ENCODE results near the gene ACAP2. TPM values are rescaled to one million over a fixed set of nuclear protein-coding genes. Genes with fewer than 3 reads are reported as not detected.
A peak's percentile ranks its signal among the peaks of the same experiment; 100 is the strongest.

Gene ACAP2
- total and polyA plus RNA-seq, 7 donors: 3.2 to 12.5 (median 10.2) TPM

DNA sequence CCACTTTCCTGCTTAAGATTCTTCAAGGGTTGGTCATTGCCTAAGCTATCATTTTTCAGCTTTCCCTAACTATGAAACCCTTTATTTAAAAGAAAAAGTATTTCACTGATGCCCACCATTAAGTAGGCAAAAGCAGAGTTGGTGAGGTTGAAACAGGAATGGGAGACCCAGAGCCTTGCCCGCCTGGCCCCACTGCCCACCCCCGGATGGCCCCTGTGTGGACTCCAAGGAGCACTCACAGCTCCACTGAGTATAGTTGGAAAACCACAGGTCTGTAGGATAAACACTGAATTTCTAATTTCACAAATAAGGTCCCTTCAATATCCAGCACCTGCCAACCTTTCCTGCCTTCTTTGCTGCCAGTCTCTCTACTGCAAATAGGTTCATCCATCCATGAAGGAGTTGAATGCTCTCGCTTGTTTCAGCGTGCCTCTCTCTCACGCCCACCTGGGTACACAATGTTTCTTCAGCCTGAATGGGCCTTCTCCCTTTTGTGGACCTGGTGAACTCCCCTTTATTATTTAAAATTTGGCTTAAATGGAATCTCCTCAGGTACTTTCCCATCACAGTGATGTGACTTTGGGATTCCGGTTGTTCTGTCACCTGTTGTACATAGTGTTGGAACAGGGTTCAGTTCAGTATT, 8.7 kb upstream of the ACAP2 start:
- DNase-seq: no peak

DNA sequence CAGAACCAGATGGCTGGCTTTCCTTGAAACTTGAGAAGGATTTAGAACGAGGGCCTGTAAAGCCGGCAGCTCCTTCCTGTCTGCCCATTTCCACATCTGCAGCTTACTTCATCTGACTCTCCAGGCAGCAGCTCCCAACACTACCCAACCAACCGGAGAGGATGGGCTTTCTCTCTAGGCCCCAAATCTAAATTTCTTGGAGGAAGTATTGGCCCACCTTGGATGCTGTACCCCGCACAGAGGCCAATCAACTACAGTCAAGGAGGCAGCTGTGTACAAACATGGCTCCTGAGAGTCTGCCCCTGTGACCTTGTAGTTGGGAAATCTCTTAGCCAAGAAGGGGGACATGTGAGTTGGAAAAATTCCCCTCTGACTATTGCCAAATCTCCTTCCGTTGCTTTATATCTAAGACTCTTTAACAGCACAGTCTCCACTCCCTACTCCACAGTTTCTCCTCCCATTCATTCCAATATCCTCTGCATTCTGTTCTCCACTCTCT, 8.0 kb upstream of the ACAP2 start:
- Histone ChIP-seq H3K4me3 (no peak overlapping the region), H3K27me3 (ENCODE audit: insufficient read depth in 3 of 3, low read length in 2 of 3) (no peaks in the 10 kb centered on the region), H3K9me3 (no peaks in the 10 kb centered on the region), H3K36me3 (ENCODE audit: insufficient read depth in 1 of 2, low read depth in 1 of 2) (no peaks in the 10 kb centered on the region), H3K4me1 (no peaks in the 10 kb centered on the region), H3K27ac (no peak overlapping the region)
- TF ChIP-seq, protein P1, sequence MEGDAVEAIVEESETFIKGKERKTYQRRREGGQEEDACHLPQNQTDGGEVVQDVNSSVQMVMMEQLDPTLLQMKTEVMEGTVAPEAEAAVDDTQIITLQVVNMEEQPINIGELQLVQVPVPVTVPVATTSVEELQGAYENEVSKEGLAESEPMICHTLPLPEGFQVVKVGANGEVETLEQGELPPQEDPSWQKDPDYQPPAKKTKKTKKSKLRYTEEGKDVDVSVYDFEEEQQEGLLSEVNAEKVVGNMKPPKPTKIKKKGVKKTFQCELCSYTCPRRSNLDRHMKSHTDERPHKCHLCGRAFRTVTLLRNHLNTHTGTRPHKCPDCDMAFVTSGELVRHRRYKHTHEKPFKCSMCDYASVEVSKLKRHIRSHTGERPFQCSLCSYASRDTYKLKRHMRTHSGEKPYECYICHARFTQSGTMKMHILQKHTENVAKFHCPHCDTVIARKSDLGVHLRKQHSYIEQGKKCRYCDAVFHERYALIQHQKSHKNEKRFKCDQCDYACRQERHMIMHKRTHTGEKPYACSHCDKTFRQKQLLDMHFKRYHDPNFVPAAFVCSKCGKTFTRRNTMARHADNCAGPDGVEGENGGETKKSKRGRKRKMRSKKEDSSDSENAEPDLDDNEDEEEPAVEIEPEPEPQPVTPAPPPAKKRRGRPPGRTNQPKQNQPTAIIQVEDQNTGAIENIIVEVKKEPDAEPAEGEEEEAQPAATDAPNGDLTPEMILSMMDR (IDR thresholded peaks at IDR 0.05): no peak
- 24 to 37% (median 27%) methylated on average over 5 of the region's 5 CpGs for whole genome bisulfite sequencing, 3 donors
- DNase-seq (peak; percentile 15 to 57), ATAC-seq (peak in 3 of 4 donors; percentile 58 to 72 (median 67))
- intact Hi-C loops (cut with DNase I): loop anchor here in 1 of 2 donors (5.0 kb wide), 1 partner anchor 72 kb away; no protein-coding TSS in a partner anchor

More for the DNA sequence above, 8.7 kb upstream of the ACAP2 start:
- Histone ChIP-seq H3K36me3 (ENCODE audit: insufficient read depth in 1 of 2, low read depth in 1 of 2) (no peaks in the 10 kb centered on the region), H3K9me3 (no peaks in the 10 kb centered on the region), H3K27ac (no peak overlapping the region), H3K4me1 (no peaks in the 10 kb centered on the region), H3K4me3 (no peak overlapping the region), H3K27me3 (ENCODE audit: insufficient read depth in 3 of 3, low read length in 2 of 3) (no peaks in the 10 kb centered on the region)
- TF ChIP-seq, protein P1 (IDR thresholded peaks at IDR 0.05): no peak
- WGBS, 3 donors: 96 to 98% (median 96%) methylated on average over 6 of the region's 6 CpGs
- intact Hi-C loops (cut with DNase I): loop anchor here in 1 of 2 donors (5.0 kb wide), 1 partner anchor 71 kb away; no protein-coding TSS in a partner anchor
- ATAC-seq: no peak

DNA sequence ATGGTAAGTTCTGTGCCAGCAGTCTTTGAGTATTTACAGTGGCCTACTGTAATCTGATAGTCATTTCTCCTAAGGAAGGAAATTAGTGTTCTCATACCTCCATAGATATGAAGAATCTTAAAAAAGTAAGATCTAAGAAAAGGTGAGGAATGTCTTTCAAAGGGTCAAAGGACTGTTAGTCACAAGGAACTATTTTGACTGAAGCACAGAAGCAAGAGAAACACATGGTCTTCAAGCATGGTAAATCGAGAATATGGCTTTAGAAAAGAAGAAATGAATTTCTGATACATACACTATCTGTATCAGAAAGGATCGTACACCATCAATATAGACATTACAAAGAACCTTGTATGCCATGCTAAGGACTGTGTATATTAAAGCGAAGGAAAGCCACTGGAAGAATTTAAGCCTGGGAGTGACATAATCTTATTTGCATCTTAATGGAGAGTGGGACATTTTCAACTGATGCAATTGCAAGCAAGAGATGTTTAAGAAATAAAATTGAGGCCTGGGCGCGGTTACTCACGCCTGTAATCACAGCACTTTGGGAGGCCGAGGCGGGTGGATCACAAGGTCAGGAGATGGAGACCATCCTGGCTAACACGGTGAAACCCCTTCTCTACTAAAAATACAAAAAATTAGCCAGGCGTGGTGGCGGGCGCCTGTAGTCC, 5.5 kb upstream of the ACAP2 start:
- WGBS, 3 donors: 96 to 97% (median 96%) methylated on average over 9 to 11 of the region's 12 CpGs
- TF ChIP-seq, protein P1 (IDR thresholded peaks at IDR 0.05): no peak
- intact Hi-C loops (cut with DNase I): no loop called here
- ATAC-seq (no peak), DNase-seq (no peak)
- Histone ChIP-seq H3K4me1 (peaks cover 8% of the 10 kb centered on the region), H3K9me3 (no peaks in the 10 kb centered on the region), H3K27ac (no peak overlapping the region), H3K4me3 (no peak overlapping the region), H3K27me3 (ENCODE audit: insufficient read depth in 3 of 3, low read length in 2 of 3) (no peaks in the 10 kb centered on the region), H3K36me3 (ENCODE audit: insufficient read depth in 1 of 2, low read depth in 1 of 2) (no peaks in the 10 kb centered on the region)

- TF ChIP-seq, protein P1 (IDR thresholded peaks at IDR 0.05): no peak
- intact Hi-C loops (cut with DNase I): no loop called here
- DNase-seq (no peak), ATAC-seq (no peak)
- Histone ChIP-seq H3K4me1 (peaks cover 8% of the 10 kb centered on the region), H3K27ac (no peak overlapping the region), H3K9me3 (no peaks in the 10 kb centered on the region), H3K27me3 (ENCODE audit: insufficient read depth in 3 of 3, low read length in 2 of 3) (no peaks in the 10 kb centered on the region), H3K4me3 (no peak overlapping the region), H3K36me3 (ENCODE audit: insufficient read depth in 1 of 2, low read depth in 1 of 2) (no peaks in the 10 kb centered on the region)
- 89 to 96% (median 94%) methylated on average over 6 of the region's 6 CpGs for WGBS, 3 donors
Observed at GRCh38 chr3:195447201-195447600, 4.4 kb upstream of the ACAP2 start.

Data from psoas muscle (tissue), 8 donors.